Heart left ventricle (tissue), 16 donors: Measurements from ENCODE around the gene NDUFAF3. TPM values are rescaled to one million over a fixed set of nuclear protein-coding genes. Genes with fewer than 3 reads are reported as not detected.

Experiments used
- ATAC-seq, 4 donors: fragments of 200-7000 bp; cut with Tn5 transposase; one replicate each; pipeline ENCODE4 v1.9.1; 2020 to 2022; ENCODE audit warnings: moderate library complexity in 4 of 4, mild to moderate bottlenecking in 3 of 4, moderate number of reproducible peaks in 1 of 4
- DNase-seq, 5 donors: peaks; one replicate each; pipeline ENCODE4 v3.0.0-alpha.2; 2020
- H3K27ac ChIP-seq, 12 donors: fragments of 200-600 bp; sonication (generic) in 4 of 12; one replicate each; pipeline versions ENCODE4 v1.5.0 to v1.8.0; 2016 to 2022; ENCODE audit warnings: mild to moderate bottlenecking in 2 of 12
- H3K27me3 ChIP-seq, 9 donors: fragments of 200-600 bp; sonication (generic) in 2 of 9; one replicate each; pipeline versions ENCODE4 v1.5.1 to v1.8.0; 2016 to 2022; ENCODE audit warnings: mild to moderate bottlenecking in 3 of 9
- H3K36me3 ChIP-seq, 9 donors: fragments of 200-600 bp; sonication (generic) in 2 of 9; one replicate each; pipeline versions ENCODE4 v1.5.0 to v1.8.0; 2018 to 2022; ENCODE audit warnings: mild to moderate bottlenecking in 2 of 9
- H3K4me1 ChIP-seq, 12 donors: fragments of 200-600 bp; sonication (generic) in 4 of 12; one replicate each; pipeline versions ENCODE4 v1.5.0 to v1.8.0; 2016 to 2022; ENCODE audit warnings: mild to moderate bottlenecking in 3 of 12
- H3K4me3 ChIP-seq, 12 donors: fragments of 200-600 bp; sonication (generic) in 4 of 12; one replicate each; pipeline versions ENCODE4 v1.5.0 to v1.8.0; 2017 to 2022; ENCODE audit warnings: mild to moderate bottlenecking in 9 of 12, moderate library complexity in 4 of 12
- H3K9me3 ChIP-seq, 12 donors: fragments of 200-600 bp; sonication (generic) in 4 of 12; one replicate each; pipeline versions ENCODE4 v1.5.0 to v1.8.0; 2016 to 2022; ENCODE audit warnings: mild to moderate bottlenecking in 1 of 12
- POLR2A ChIP-seq, 2 donors: fragments of 450-650 bp; IDR thresholded peaks; one replicate each; pipeline ENCODE4 v1.6.1; 2017; ENCODE audit warnings: antibody characterized with exemption in 2 of 2, mild to moderate bottlenecking in 2 of 2, moderate library complexity in 2 of 2
- WGBS, 4 donors: extraction: QIAGEN DNeasy Blood & Tissue Kit in 2 of 4; methylation state at CpG; one replicate each; pipeline versions ENCODE4 v1.1.5 to v1.1.7; 2013 to 2018; 5-methylcytosine and 5-hydroxymethylcytosine counted together
- intact Hi-C, 10 donors: fragments of 100-400 bp; cut with DNase I; formaldehyde crosslinking; loops; one replicate each; pipeline versions ENCODE4 v1.11.1 to v1.14.2; 2022
- polyA plus RNA-seq, 2 donors: library from polyadenylated mRNA; stranded (reverse); fragments of 200-250 nt; gene quantifications; one replicate each; pipeline ENCODE4 v1.2.3, GENCODE V29; 2013
- total RNA-seq, 9 donors: library from RNA; depleted of rRNA in 2 of 9; stranded (reverse); fragments of >200 nt in 2 of 9; fragmentation: NEBNext Ultra II Directional in 3 of 9; extraction: Animal tissue kit (Norgen Biotek cat#: 25700) in 3 of 9; gene quantifications; one replicate each; pipeline versions ENCODE4 v1.1.0 to v1.2.4, GENCODE V29; 2016 to 2023
- TF ChIP-seq, protein P1 (sequence below), 12 donors: fragments of 200-600 bp; sonication (generic) in 4 of 12; IDR thresholded peaks; one replicate each; pipeline versions ENCODE4 v1.5.0 to v1.8.0; 2018 to 2022; ENCODE audit warnings: antibody characterized with exemption in 12 of 12, mild to moderate bottlenecking in 5 of 12
- donor health status: ischemic (EF 13 %, LVEDD 7.1; RV severe dilation, severe dysfunction).
- donor health status: healthy with polysubstance abuse.
- donor health status: DM: no; HTN: yes; CAD: no.
- donor health status: DM: no; HTN: no; CAD: no.
- donor health status: ischemic (EF 25% LVEDD 6.9; RV normal size, moderate dysfunction).
- donor health status: ischemic (EF 25% LVEDD 5.7; RV mildly dilated, moderate dysfunction).
- donor health status: healthy.
- donor health status: DM: yes; HTN: yes; CAD: no.
- donor health status: ischemic (EF 35%, LVEDD 5.7; RV mildly dilated, moderate dysfunction).
- donor health status: nonischemic (EF 11% LVEDD 7.7; RV severe dilation, severe dysfunction).
- donor health status: DM: yes; HTN: yes; CAD: no.
- donor health status: PGD.
- donor health status: ischemic (EF 29% LVEDD 5.4; RV normal size, mild dysfunction).
- donor health status: nonischemic (EF 23%, LVEDD 6.1; RV moderate dilation, normal function).

Gene NDUFAF3
- total and polyA plus RNA-seq, 11 donors, result 119 to 308 (median 160) TPM

DNA sequence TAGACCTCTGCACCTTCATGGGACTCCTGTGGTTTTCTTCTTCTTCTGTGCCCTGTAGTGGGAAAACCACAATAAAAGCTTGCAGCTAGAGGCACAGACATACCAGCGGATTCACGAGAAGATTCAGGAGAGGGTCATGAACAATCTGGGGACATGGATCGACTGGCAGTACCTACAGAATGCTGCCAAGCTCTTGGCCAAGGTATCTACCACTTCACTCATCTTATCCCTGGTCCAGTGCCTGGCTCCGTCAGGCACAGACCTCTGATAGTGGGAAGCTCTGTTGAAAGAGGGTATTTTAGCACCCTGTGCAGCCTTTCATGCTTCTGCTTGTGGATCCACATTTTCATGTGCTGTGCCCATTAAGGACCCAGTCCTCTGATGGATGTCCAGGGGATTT, 41.6 kb upstream of the NDUFAF3 start:
- no peak for DNase-seq
- peaks cover 2 to 99% (median 97%) of the 10 kb centered on the region in 9 donors for H3K36me3 ChIP-seq

DNA sequence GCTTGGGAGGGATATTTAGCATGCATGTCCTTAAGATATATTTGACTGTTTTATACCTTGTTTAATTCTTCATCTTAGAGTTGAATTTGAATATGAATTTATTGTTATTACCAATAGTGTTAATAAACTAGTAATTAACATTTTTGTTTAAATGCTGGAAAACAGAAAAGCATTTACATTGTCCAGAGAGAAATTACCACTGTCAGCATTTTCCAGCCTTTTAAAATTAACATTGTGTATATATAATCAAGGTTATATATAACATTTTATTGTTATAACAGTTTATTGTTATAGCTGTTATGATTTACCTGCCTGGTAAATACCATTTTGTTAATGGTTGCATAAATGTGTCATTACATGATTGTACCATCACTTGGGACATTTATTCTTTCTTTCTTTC, 39.9 kb upstream of the NDUFAF3 start:
- DNase-seq (no peak), ATAC-seq (no peak)
- intact Hi-C loops, result loop anchor here in 3 of 10 donors (10.0 kb wide), 2 partner anchors 113 to 463 kb away; partner anchors contain the start of gene QRICH1 (in 1 of the 3)
- Histone ChIP-seq H3K4me3 (no peak overlapping the region), H3K27ac (no peak overlapping the region), H3K4me1 (peaks cover 0 to 8% (median 0%) of the 10 kb centered on the region in 12 donors), H3K9me3 (no peaks in the 10 kb centered on the region), H3K36me3 (peaks cover 2 to 98% (median 91%) of the 10 kb centered on the region in 9 donors), H3K27me3 (no peaks in the 10 kb centered on the region)
- TF ChIP-seq, protein P1, sequence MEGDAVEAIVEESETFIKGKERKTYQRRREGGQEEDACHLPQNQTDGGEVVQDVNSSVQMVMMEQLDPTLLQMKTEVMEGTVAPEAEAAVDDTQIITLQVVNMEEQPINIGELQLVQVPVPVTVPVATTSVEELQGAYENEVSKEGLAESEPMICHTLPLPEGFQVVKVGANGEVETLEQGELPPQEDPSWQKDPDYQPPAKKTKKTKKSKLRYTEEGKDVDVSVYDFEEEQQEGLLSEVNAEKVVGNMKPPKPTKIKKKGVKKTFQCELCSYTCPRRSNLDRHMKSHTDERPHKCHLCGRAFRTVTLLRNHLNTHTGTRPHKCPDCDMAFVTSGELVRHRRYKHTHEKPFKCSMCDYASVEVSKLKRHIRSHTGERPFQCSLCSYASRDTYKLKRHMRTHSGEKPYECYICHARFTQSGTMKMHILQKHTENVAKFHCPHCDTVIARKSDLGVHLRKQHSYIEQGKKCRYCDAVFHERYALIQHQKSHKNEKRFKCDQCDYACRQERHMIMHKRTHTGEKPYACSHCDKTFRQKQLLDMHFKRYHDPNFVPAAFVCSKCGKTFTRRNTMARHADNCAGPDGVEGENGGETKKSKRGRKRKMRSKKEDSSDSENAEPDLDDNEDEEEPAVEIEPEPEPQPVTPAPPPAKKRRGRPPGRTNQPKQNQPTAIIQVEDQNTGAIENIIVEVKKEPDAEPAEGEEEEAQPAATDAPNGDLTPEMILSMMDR (IDR thresholded peaks at IDR 0.05), result no peak
- TF ChIP-seq POLR2A (IDR thresholded peaks at IDR 0.05), result no peak

More for the DNA sequence above, 41.6 kb upstream of the NDUFAF3 start:
- ATAC-seq, result peak in 3 of 4 donors; percentile 29 to 53 (median 46)
- H3K27ac ChIP-seq, result no peak overlapping the region
- H3K4me1 ChIP-seq, result peaks cover 0 to 8% (median 0%) of the 10 kb centered on the region in 12 donors
- no peaks in the 10 kb centered on the region for H3K27me3 ChIP-seq
- H3K9me3 ChIP-seq, result no peaks in the 10 kb centered on the region
- no peak for TF ChIP-seq POLR2A (IDR thresholded peaks at IDR 0.05)
- TF ChIP-seq, protein P1 (IDR thresholded peaks at IDR 0.05), result no peak
- WGBS, 4 donors, result 41 to 66% (median 47%) methylated on average over 4 of the region's 4 CpGs
- no peak overlapping the region for H3K4me3 ChIP-seq
- intact Hi-C loops, result loop anchor here in 3 of 10 donors (10.0 kb wide), 2 partner anchors 115 to 465 kb away; partner anchors contain the start of gene QRICH1 (in 1 of the 3)

DNA sequence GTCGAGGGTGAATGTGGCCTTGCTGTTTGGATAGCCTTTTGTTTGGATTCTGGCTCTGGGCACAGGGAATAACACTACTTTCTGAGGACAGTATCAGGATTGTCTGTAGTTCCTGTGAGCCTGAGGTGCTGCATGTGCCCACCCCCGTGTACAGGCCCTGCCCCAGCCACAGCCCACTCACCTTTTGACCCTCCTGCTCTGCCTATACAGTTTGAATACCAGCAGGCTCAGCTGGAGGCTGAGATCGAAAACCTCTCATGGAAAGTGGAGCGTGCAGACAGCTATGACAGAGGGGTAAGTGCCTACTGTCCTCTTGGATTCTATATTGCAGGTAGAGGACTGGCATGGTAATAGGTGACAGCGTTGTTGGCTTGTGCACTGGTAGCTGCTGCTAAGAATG, 39.2 kb upstream of the NDUFAF3 start:
- Histone ChIP-seq H3K4me3 (no peak overlapping the region), H3K36me3 (peaks cover 2 to 92% (median 85%) of the 10 kb centered on the region in 9 donors), H3K27ac (no peak overlapping the region), H3K27me3 (no peaks in the 10 kb centered on the region), H3K9me3 (no peaks in the 10 kb centered on the region), H3K4me1 (peaks cover 0 to 8% (median under 1%) of the 10 kb centered on the region in 12 donors)
- no peak for DNase-seq
- TF ChIP-seq, protein P1 (IDR thresholded peaks at IDR 0.05), result no peak
- TF ChIP-seq POLR2A (IDR thresholded peaks at IDR 0.05), result no peak
- ATAC-seq, result no peak
- 73 to 94% (median 82%) methylated on average over 2 to 5 of the region's 5 CpGs for WGBS, 4 donors
- intact Hi-C loops, result loop anchor here in 3 of 10 donors (10.0 kb wide), 2 partner anchors 112 to 462 kb away; partner anchors contain the start of gene QRICH1 (in 1 of the 3)

DNA sequence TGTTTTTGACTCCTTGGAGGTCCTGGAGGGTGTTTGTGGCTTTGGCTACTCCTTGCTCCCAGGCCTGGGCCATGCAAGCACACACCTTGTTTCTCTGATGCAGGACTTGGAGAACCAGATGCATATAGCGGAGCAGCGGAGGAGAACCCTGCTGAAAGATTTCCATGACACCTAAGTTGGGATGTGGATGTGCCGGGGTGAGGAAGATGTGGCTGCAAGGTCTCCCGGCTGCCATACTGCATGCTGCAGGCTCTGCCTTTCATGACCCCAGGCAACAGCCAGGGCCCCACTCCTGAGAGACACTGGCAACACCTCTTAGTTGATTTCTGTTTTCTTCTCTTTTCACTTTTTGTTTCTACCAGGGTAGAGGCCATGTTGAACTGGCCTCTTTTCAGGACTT, 38.8 kb upstream of the NDUFAF3 start:
- DNase-seq (no peak), ATAC-seq (no peak)
- Histone ChIP-seq H3K4me3 (no peak overlapping the region), H3K27me3 (no peaks in the 10 kb centered on the region), H3K36me3 (peaks cover 2 to 88% (median 81%) of the 10 kb centered on the region in 9 donors), H3K9me3 (no peaks in the 10 kb centered on the region), H3K27ac (no peak overlapping the region), H3K4me1 (peaks cover 0 to 10% (median 2%) of the 10 kb centered on the region in 12 donors)
- 82 to 95% (median 86%) methylated on average over 4 of the region's 4 CpGs for WGBS, 4 donors
- intact Hi-C loops, result loop anchor here in 3 of 10 donors (10.0 kb wide), 2 partner anchors 112 to 462 kb away; partner anchors contain the start of gene QRICH1 (in 1 of the 3)
- TF ChIP-seq, protein P1 (IDR thresholded peaks at IDR 0.05), result no peak
- no peak for TF ChIP-seq POLR2A (IDR thresholded peaks at IDR 0.05)
